Embryonic facial prominence (tissue), 1 donor: ENCODE data around the gene GAD1.

ENCODE experiments used
- DNase-seq: peaks from one replicate; pipeline ENCODE4 v3.0.0-alpha.2; 2016; ENCODE audit errors: extremely low spot score

Gene GAD1

GRCh38 chr2:170818036-170818751 lies 1.5 kb downstream of the GAD1 start:
- DNase-seq = no peak

- DNase-seq = no peak
Measured at GRCh38 chr2:170818752-170819470, 2.2 kb downstream of the GAD1 start.

GRCh38 chr2:170819680-170820664 lies 3.3 kb downstream of the GAD1 start:
- no peak for DNase-seq

- DNase-seq = no peak
Measured at GRCh38 chr2:170820757-170821530, 4.3 kb downstream of the GAD1 start.

- DNase-seq = no peak
Measured at GRCh38 chr2:170821531-170822289, 5.0 kb downstream of the GAD1 start.

GRCh38 chr2:170822290-170823087 lies 5.8 kb downstream of the GAD1 start:
- no peak for DNase-seq

GRCh38 chr2:170823088-170823897 lies 6.6 kb downstream of the GAD1 start:
- no peak for DNase-seq

GRCh38 chr2:170823898-170824215 lies 7.2 kb downstream of the GAD1 start:
- no peak for DNase-seq

- no peak for DNase-seq
Measured at GRCh38 chr2:170824526-170825015, 7.9 kb downstream of the GAD1 start.

GRCh38 chr2:170827841-170828532 lies 11.3 kb downstream of the GAD1 start:
- no peak for DNase-seq

- DNase-seq = no peak
Measured at GRCh38 chr2:170828533-170828916, 11.8 kb downstream of the GAD1 start.

- no peak for DNase-seq
Measured at GRCh38 chr2:170829036-170829435, 12.3 kb downstream of the GAD1 start.

- no peak for DNase-seq
Measured at GRCh38 chr2:170830166-170830565, 13.5 kb downstream of the GAD1 start.

GRCh38 chr2:170831115-170831514 lies 14.4 kb downstream of the GAD1 start:
- no peak for DNase-seq

- DNase-seq = no peak
Measured at GRCh38 chr2:170836027-170836426, 19.3 kb downstream of the GAD1 start.

GRCh38 chr2:170840717-170841210 lies 24.1 kb downstream of the GAD1 start:
- no peak for DNase-seq

- DNase-seq = no peak
Measured at GRCh38 chr2:170842785-170843184, 26.1 kb downstream of the GAD1 start.

- no peak for DNase-seq
Measured at GRCh38 chr2:170843656-170844055, 27.0 kb downstream of the GAD1 start.
